HG03460 (cell line): ENCODE data around the gene C10orf53.

ENCODE experiments used
- ATAC-seq: cut with Tn5 transposase; IDR thresholded peaks from one replicate; pipeline ENCODE4 v1.9.1; 2021; ENCODE audit not compliant: unreplicated experiment

C10orf53 gene

GRCh38 chr10:49736564-49737113 lies 57.2 kb downstream of the C10orf53 start:
- ATAC-seq, result no peak

GRCh38 chr10:49737474-49738201 lies 58.2 kb downstream of the C10orf53 start:
- ATAC-seq, result no peak

- no peak for ATAC-seq
These were observed 59.3 kb downstream of the C10orf53 start for GRCh38 chr10:49738616-49739360.

- ATAC-seq, result no peak
These were observed 60.0 kb downstream of the C10orf53 start for GRCh38 chr10:49739426-49739825.

GRCh38 chr10:49740346-49741107 lies 61.1 kb downstream of the C10orf53 start:
- no peak for ATAC-seq

- no peak for ATAC-seq
These were observed 61.9 kb downstream of the C10orf53 start for GRCh38 chr10:49741108-49741995.

GRCh38 chr10:49742683-49743463 lies 63.4 kb downstream of the C10orf53 start:
- no peak for ATAC-seq

GRCh38 chr10:49743464-49744075 lies 64.1 kb downstream of the C10orf53 start:
- no peak for ATAC-seq

GRCh38 chr10:49744091-49744685 lies 64.7 kb downstream of the C10orf53 start:
- ATAC-seq, result no peak

- ATAC-seq, result no peak
These were observed 65.6 kb downstream of the C10orf53 start for GRCh38 chr10:49744924-49745605.

- ATAC-seq, result no peak
These were observed 66.3 kb downstream of the C10orf53 start for GRCh38 chr10:49745756-49746155.

- no peak for ATAC-seq
These were observed 67.3 kb downstream of the C10orf53 start for GRCh38 chr10:49746626-49747302.
